ENCODE results near the gene PLA2G12B.

Gene PLA2G12B

GRCh38 chr10:72943498-72944234, 10.9 kb downstream of the PLA2G12B start:
- TF ChIP-seq, protein P1, sequence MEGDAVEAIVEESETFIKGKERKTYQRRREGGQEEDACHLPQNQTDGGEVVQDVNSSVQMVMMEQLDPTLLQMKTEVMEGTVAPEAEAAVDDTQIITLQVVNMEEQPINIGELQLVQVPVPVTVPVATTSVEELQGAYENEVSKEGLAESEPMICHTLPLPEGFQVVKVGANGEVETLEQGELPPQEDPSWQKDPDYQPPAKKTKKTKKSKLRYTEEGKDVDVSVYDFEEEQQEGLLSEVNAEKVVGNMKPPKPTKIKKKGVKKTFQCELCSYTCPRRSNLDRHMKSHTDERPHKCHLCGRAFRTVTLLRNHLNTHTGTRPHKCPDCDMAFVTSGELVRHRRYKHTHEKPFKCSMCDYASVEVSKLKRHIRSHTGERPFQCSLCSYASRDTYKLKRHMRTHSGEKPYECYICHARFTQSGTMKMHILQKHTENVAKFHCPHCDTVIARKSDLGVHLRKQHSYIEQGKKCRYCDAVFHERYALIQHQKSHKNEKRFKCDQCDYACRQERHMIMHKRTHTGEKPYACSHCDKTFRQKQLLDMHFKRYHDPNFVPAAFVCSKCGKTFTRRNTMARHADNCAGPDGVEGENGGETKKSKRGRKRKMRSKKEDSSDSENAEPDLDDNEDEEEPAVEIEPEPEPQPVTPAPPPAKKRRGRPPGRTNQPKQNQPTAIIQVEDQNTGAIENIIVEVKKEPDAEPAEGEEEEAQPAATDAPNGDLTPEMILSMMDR (IDR thresholded peaks at IDR 0.05; ENCODE audit: control extremely low read depth, extremely low read depth, low read depth, missing control alignments), result no peak
- ChIA-PET CTCF (interaction anchor here (1.6 kb wide), 1 partner anchor 11 kb away, joined by 3 read pairs; the partner anchor contains the start of gene PLA2G12B), POLR2A (no interaction called here)
- no peak for DNase-seq (ENCODE audit: extremely low spot score)

- TF ChIP-seq, protein P1 (IDR thresholded peaks at IDR 0.05; ENCODE audit: control extremely low read depth, extremely low read depth, low read depth, missing control alignments), result no peak
- ChIA-PET POLR2A (no interaction called here), CTCF (interaction anchor here (0.9 to 1.3 kb wide), 5 partner anchors 9 to 27 kb away, joined by 3 to 6 read pairs (median 3); partner anchors contain the start of gene PLA2G12B)
- DNase-seq (ENCODE audit: extremely low spot score), result no peak
Observed at GRCh38 chr10:72935361-72935760, 19.2 kb downstream of the PLA2G12B start.

- TF ChIP-seq, protein P1 (IDR thresholded peaks at IDR 0.05; ENCODE audit: control extremely low read depth, extremely low read depth, low read depth, missing control alignments), result no peak
- no peak for DNase-seq (ENCODE audit: extremely low spot score)
- POLR2A ChIA-PET, result no interaction called here
- CTCF ChIA-PET, result no interaction called here
Observed at GRCh38 chr10:72932259-72933015, 22.2 kb downstream of the PLA2G12B start.

DNA sequence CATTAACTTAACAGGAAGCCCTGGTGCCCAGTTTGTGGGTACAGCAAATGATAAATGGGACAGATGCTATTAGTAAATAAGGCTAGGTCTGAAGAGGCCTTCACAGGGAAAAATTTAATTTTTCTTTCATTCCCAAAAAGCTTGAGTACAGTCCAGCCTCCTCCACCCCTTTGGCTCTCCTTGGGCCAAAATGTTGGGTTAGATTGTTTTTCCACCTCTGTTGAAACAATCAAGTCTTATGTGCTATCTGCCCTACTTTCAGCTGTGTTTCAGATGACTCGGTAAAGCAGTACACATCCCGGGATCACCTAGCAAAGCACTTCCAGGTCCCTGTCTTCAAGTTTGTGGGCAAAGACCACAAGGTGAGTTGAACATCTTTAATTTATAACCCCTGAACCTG, 24.3 kb downstream of the PLA2G12B start:
- POLR2A ChIA-PET, result no interaction called here
- CTCF ChIA-PET, result no interaction called here
- DNase-seq (ENCODE audit: extremely low spot score), result no peak
- TF ChIP-seq, protein P1 (IDR thresholded peaks at IDR 0.05; ENCODE audit: control extremely low read depth, extremely low read depth, low read depth, missing control alignments), result no peak

DNA sequence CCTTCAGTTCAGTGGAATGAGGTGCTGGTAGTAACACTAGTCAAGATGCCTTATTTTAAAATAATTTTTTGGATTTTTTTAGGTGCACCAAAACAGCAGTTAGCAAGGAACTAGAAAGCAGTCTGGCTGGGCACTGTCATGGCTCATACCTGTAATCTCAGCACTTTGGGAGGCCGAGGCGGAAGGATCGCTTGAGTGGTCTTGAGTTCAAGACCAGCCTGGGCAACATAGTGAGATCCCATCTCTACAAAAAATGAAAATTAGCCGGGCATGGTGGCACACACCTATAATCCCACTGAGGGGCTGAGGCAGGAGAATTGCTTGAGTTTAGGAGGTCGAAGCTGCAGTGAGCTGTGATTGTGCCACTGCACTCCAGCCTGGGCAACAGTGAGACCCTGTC, 25.8 kb downstream of the PLA2G12B start:
- TF ChIP-seq, protein P1 (IDR thresholded peaks at IDR 0.05; ENCODE audit: control extremely low read depth, extremely low read depth, low read depth, missing control alignments), result no peak

DNA sequence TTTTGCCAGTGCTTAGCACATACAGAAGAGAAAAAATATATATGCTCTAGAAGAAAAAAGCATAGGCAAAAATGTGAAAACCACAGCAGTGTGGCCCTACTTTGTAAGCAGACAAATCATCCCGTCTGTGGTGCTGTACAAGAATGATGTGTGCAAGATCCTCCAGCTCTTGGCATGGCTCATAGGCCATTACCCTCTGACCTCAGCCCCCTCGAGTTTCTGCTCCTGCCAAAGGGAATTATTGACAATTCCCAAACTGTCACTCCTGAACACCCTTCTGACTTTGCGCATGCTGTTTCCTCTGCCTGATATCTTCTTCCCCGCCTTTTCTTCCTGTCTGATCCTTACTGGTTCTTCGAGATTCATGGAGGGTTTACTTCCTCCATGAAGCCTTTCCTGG, 27.1 kb downstream of the PLA2G12B start:
- ChIA-PET CTCF (no interaction called here), POLR2A (no interaction called here)
- no peak for DNase-seq (ENCODE audit: extremely low spot score)
- TF ChIP-seq, protein P1 (IDR thresholded peaks at IDR 0.05; ENCODE audit: control extremely low read depth, extremely low read depth, low read depth, missing control alignments), result no peak

More for the DNA sequence above, 25.8 kb downstream of the PLA2G12B start:
- ChIA-PET CTCF (no interaction called here), POLR2A (no interaction called here)
- DNase-seq (ENCODE audit: extremely low spot score), result no peak

Measured in GM10248 (cell line).